ENCODE results near the gene WWOX. TPM values are rescaled to one million over a fixed set of nuclear protein-coding genes. Genes with fewer than 3 reads are reported as not detected.

The WWOX gene
- total RNA-seq, 1 donor from 2014 or later, result 7.3 TPM

GRCh38 chr16:79163691-79164387, 1064.4 kb downstream of the WWOX start:
- no peak overlapping the region for H3K4me2 ChIP-seq (ENCODE audit: low read length)
- peaks cover 8% of the 10 kb centered on the region for H3K9me3 Mint-ChIP-seq (ENCODE audit: unreplicated experiment)
- no peak for DNase-seq (ENCODE audit: low read depth)
- H3K27ac Mint-ChIP-seq (ENCODE audit: unreplicated experiment), result no peak overlapping the region
- no peaks in the 10 kb centered on the region for H3K79me2 ChIP-seq (ENCODE audit: insufficient read depth, low read length)
- H3K4me3 Mint-ChIP-seq (ENCODE audit: unreplicated experiment), result no peak overlapping the region
- no peaks in the 10 kb centered on the region for H4K20me1 ChIP-seq (ENCODE audit: insufficient read depth, low read length)
- no peak overlapping the region for H2AFZ ChIP-seq (ENCODE audit: low read depth, low read length)
- no peaks in the 10 kb centered on the region for H3K36me3 Mint-ChIP-seq (ENCODE audit: low read depth, unreplicated experiment)
- no peak for FAIRE-seq
- peaks cover 3% of the 10 kb centered on the region for H3K4me1 Mint-ChIP-seq (ENCODE audit: low read depth, unreplicated experiment)
- no peaks in the 10 kb centered on the region for H3K9me3 ChIP-seq (ENCODE audit: insufficient read depth, low read depth, low read length)
- no peak for TF ChIP-seq CTCF (IDR thresholded peaks at IDR 0.05; ENCODE audit: insufficient read depth, low read depth, low read length)
- no peak for TF ChIP-seq EZH2 (IDR thresholded peaks at IDR 0.05; ENCODE audit: insufficient read depth, low read length)
- no peaks in the 10 kb centered on the region for H3K4me1 ChIP-seq (ENCODE audit: insufficient read depth, low read length)
- H3K4me3 ChIP-seq (ENCODE audit: insufficient read depth, low read depth, low read length), result no peak overlapping the region
- H3K27me3 ChIP-seq (ENCODE audit: insufficient read depth, low read length), result no peaks in the 10 kb centered on the region
- no peaks in the 10 kb centered on the region for H3K36me3 ChIP-seq (ENCODE audit: insufficient read depth, low read length)
- H3K9ac ChIP-seq (ENCODE audit: low read length), result no peak overlapping the region
- no peak overlapping the region for H3K27ac ChIP-seq (ENCODE audit: low read depth, low read length)
- peaks cover 11% of the 10 kb centered on the region for H3K27me3 Mint-ChIP-seq (ENCODE audit: low read depth, unreplicated experiment)

GRCh38 chr16:79164388-79164995, 1065.0 kb downstream of the WWOX start:
- FAIRE-seq (no peak), DNase-seq (ENCODE audit: low read depth) (no peak)
- Mint-ChIP-seq H3K27me3 (ENCODE audit: low read depth, unreplicated experiment) (peaks cover 11% of the 10 kb centered on the region), H3K27ac (ENCODE audit: unreplicated experiment) (no peak overlapping the region), H3K4me1 (ENCODE audit: low read depth, unreplicated experiment) (peaks cover 7% of the 10 kb centered on the region), H3K4me3 (ENCODE audit: unreplicated experiment) (no peak overlapping the region), H3K9me3 (ENCODE audit: unreplicated experiment) (peaks cover 8% of the 10 kb centered on the region), H3K36me3 (ENCODE audit: low read depth, unreplicated experiment) (no peaks in the 10 kb centered on the region)
- Histone ChIP-seq H3K27me3 (ENCODE audit: insufficient read depth, low read length) (no peaks in the 10 kb centered on the region), H3K4me2 (ENCODE audit: low read length) (no peak overlapping the region), H3K27ac (ENCODE audit: low read depth, low read length) (no peak overlapping the region), H3K36me3 (ENCODE audit: insufficient read depth, low read length) (no peaks in the 10 kb centered on the region), H3K4me3 (ENCODE audit: insufficient read depth, low read depth, low read length) (no peak overlapping the region), H3K9ac (ENCODE audit: low read length) (no peak overlapping the region), H4K20me1 (ENCODE audit: insufficient read depth, low read length) (no peaks in the 10 kb centered on the region), H3K4me1 (ENCODE audit: insufficient read depth, low read length) (no peaks in the 10 kb centered on the region), H3K9me3 (ENCODE audit: insufficient read depth, low read depth, low read length) (no peaks in the 10 kb centered on the region), H3K79me2 (ENCODE audit: insufficient read depth, low read length) (no peaks in the 10 kb centered on the region), H2AFZ (ENCODE audit: low read depth, low read length) (no peak overlapping the region)
- TF ChIP-seq EZH2 (IDR thresholded peaks at IDR 0.05; ENCODE audit: insufficient read depth, low read length), result no peak
- TF ChIP-seq CTCF (IDR thresholded peaks at IDR 0.05; ENCODE audit: insufficient read depth, low read depth, low read length), result no peak

- FAIRE-seq, result no peak
- H3K4me1 ChIP-seq (ENCODE audit: insufficient read depth, low read length), result no peaks in the 10 kb centered on the region
- H3K36me3 ChIP-seq (ENCODE audit: insufficient read depth, low read length), result no peaks in the 10 kb centered on the region
- H3K4me3 Mint-ChIP-seq (ENCODE audit: unreplicated experiment), result no peak overlapping the region
- H3K27me3 Mint-ChIP-seq (ENCODE audit: low read depth, unreplicated experiment), result peaks cover 7% of the 10 kb centered on the region
- H3K36me3 Mint-ChIP-seq (ENCODE audit: low read depth, unreplicated experiment), result no peaks in the 10 kb centered on the region
- peaks cover 7% of the 10 kb centered on the region for H3K4me1 Mint-ChIP-seq (ENCODE audit: low read depth, unreplicated experiment)
- H3K4me3 ChIP-seq (ENCODE audit: insufficient read depth, low read depth, low read length), result no peak overlapping the region
- no peaks in the 10 kb centered on the region for H4K20me1 ChIP-seq (ENCODE audit: insufficient read depth, low read length)
- no peak overlapping the region for H3K27ac ChIP-seq (ENCODE audit: low read depth, low read length)
- no peaks in the 10 kb centered on the region for H3K9me3 ChIP-seq (ENCODE audit: insufficient read depth, low read depth, low read length)
- peaks cover 8% of the 10 kb centered on the region for H3K9me3 Mint-ChIP-seq (ENCODE audit: unreplicated experiment)
- H3K4me2 ChIP-seq (ENCODE audit: low read length), result no peak overlapping the region
- no peak for DNase-seq (ENCODE audit: low read depth)
- H3K27ac Mint-ChIP-seq (ENCODE audit: unreplicated experiment), result no peak overlapping the region
- no peaks in the 10 kb centered on the region for H3K79me2 ChIP-seq (ENCODE audit: insufficient read depth, low read length)
- H2AFZ ChIP-seq (ENCODE audit: low read depth, low read length), result no peak overlapping the region
- H3K27me3 ChIP-seq (ENCODE audit: insufficient read depth, low read length), result no peaks in the 10 kb centered on the region
- no peak overlapping the region for H3K9ac ChIP-seq (ENCODE audit: low read length)
- TF ChIP-seq EZH2 (IDR thresholded peaks at IDR 0.05; ENCODE audit: insufficient read depth, low read length) (no peak), CTCF (IDR thresholded peaks at IDR 0.05; ENCODE audit: insufficient read depth, low read depth, low read length) (no peak)
Measured at GRCh38 chr16:79165079-79165478, 1065.6 kb downstream of the WWOX start.
